K562 (cell line): ENCODE measurements around the gene NECAP2.
"Not testable (repeated sequence)": the region's sequence is repeated elsewhere in the genome, so short reads cannot be mapped to it uniquely, and the experiment has no call there.

Experiments used
- EZH2 ChIP-seq: IDR thresholded peaks from 2 replicates; pipeline ENCODE4 v1.6.1; 2012; ENCODE audit warnings: low read depth, mild to moderate bottlenecking, inconsistent platforms, low read length, borderline replicate concordance
- FOXK2 ChIP-seq, 2 experiments: fragments of 450-650 bp; IDR thresholded peaks in 1 of 2; conservative IDR thresholded peaks in 1 of 2; 2 replicates each; pipeline ENCODE4 v1.6.1; 2016; ENCODE audit warnings: low read depth in 2 of 2, mild to moderate bottlenecking in 1 of 2
- HCFC1 ChIP-seq: IDR thresholded peaks from 2 replicates; pipeline ENCODE4 v1.6.1; 2012; ENCODE audit warnings: low read depth, low read length, improper control_type of control experiment
- MAX ChIP-seq: sonication (generic); formaldehyde crosslinking; IDR thresholded peaks from 2 replicates; pipeline ENCODE4 v1.9.0; 2022; ENCODE audit warnings: mild to moderate bottlenecking, missing genetic modification reagents
- TEAD1 ChIP-seq, 2 experiments: fragments of 450-650 bp in 1 of 2; sonication (generic) in 1 of 2; formaldehyde crosslinking; IDR thresholded peaks; 2 replicates each; pipeline versions ENCODE4 v1.4.0 to v1.8.0; 2020 to 2022; ENCODE audit warnings: mild to moderate bottlenecking in 2 of 2, missing genetic modification reagents in 1 of 2
- USF1 ChIP-seq: sonication (generic); formaldehyde crosslinking; IDR thresholded peaks from 2 replicates; pipeline ENCODE4 v1.9.0; 2022; ENCODE audit warnings: mild to moderate bottlenecking, missing genetic modification reagents

- TF ChIP-seq TEAD1 (CRISPR knock-in tag; IDR thresholded peaks at IDR 0.05); HCFC1; MAX (CRISPR knock-in tag); USF1 (CRISPR knock-in tag); FOXK2 (conservative IDR thresholded peaks at IDR 0.05 in 1 of 2, IDR thresholded peaks at IDR 0.05 in 1 of 2; ENCODE audit: low read depth in 2 of 2); EZH2: not testable (repeated sequence)
Observed at GRCh38 chr1:16500466-16500865, 59.9 kb downstream of the NECAP2 start.
